ENCODE measurements around the gene RHNO1.

DNA sequence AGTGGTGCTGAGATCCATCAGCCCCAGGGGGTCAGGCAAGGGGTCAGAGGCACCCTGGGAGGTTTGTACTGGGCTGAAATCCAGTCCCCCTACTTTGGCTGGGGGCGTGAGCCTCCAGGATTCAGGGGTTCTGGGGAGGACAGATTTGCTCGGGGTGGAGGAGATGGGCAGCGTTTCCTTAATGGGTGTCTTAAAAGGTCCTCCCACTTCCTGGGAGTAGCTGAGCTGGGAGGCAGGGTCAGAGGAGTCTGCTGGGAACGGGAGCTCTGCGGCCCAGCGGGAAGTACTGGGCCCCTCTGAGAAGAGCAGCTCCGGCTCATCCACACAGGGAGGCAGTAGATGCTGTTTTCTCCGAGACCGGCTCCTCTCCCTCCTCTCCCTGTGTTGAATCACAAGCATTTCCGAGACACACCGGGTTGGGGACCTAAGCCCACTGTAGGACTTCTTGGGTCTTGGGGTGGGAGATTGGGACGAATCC, 18.0 kb upstream of the RHNO1 start:
- TF ChIP-seq, protein P1, sequence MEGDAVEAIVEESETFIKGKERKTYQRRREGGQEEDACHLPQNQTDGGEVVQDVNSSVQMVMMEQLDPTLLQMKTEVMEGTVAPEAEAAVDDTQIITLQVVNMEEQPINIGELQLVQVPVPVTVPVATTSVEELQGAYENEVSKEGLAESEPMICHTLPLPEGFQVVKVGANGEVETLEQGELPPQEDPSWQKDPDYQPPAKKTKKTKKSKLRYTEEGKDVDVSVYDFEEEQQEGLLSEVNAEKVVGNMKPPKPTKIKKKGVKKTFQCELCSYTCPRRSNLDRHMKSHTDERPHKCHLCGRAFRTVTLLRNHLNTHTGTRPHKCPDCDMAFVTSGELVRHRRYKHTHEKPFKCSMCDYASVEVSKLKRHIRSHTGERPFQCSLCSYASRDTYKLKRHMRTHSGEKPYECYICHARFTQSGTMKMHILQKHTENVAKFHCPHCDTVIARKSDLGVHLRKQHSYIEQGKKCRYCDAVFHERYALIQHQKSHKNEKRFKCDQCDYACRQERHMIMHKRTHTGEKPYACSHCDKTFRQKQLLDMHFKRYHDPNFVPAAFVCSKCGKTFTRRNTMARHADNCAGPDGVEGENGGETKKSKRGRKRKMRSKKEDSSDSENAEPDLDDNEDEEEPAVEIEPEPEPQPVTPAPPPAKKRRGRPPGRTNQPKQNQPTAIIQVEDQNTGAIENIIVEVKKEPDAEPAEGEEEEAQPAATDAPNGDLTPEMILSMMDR (conservative IDR thresholded peaks at IDR 0.05; ENCODE audit: low read depth, low read length) = no peak
- no peak for TF ChIP-seq EZH2 (IDR thresholded peaks at IDR 0.05; ENCODE audit: borderline replicate concordance, low read depth, low read length, poor library complexity, severe bottlenecking)
